Globus pallidus (tissue), 1 donor: ENCODE data around the gene RAB35.

Experiments used
- DNase-seq: peaks from one replicate; pipeline ENCODE4 v3.0.0-alpha.2; 2015; ENCODE audit warnings: low spot score

RAB35 gene

DNA sequence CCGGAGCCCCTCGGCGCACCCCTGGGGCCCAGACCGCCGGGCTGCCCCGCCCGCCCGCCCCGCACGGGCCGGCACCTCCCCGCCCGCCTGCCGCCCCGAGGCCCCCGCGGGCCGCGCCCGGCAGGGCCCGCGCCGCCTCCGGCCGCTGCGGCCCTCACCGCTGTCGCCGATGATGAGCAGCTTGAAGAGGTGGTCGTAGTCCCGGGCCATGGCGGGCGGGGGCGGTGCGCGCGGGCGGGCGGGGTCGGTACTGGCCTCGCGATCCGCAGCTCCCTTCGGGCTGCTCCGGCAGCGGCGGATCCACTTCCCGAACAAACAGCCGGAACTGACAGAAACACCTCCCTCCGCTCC, at the start of gene RAB35:
RAB35 (minus strand) TSS at position 313 of the 351 bp plus-strand sequence; CDS start at position 210, 103 bp downstream.
- no peak for DNase-seq

DNA sequence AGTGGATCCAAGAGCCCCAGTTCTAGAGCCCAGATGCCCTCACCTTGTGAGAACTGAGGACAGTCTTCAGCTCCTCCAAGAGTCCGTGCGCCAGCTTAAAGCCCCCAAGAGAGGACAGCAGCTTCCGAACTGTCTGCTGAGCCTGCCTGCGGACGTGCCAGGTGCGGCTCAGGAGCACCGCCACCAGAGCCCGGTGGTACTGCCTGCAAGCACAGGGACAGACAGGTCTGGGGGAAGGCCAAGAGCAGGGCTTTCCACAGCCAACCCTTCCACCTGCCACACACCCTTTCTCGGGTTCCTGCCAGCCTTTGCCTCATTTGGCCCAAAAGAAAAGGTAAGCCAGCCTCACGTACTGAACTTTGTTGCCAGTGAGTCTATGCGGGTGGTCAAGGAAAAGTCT, 47.7 kb upstream of the RAB35 start:
- DNase-seq: no peak

DNA sequence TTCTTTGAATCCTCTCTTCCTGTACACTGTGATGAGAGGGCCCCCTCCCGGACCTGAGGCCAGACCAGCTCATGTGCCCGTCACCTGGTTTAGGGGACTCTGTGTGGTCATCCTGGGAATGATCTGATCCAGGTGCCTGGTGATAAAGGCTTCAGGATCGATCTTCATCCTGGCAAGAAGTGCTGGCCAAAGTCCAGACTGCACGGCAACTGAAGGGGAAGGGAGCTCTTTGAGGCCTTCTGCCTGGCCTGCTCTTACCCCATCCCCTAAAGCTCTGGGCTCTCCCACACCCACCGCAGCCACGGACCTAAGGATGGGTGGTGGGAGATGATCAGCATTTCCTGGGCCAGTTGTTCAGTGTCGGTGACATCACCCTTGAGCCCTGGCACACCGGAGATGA, 46.2 kb upstream of the RAB35 start:
- DNase-seq: no peak

DNA sequence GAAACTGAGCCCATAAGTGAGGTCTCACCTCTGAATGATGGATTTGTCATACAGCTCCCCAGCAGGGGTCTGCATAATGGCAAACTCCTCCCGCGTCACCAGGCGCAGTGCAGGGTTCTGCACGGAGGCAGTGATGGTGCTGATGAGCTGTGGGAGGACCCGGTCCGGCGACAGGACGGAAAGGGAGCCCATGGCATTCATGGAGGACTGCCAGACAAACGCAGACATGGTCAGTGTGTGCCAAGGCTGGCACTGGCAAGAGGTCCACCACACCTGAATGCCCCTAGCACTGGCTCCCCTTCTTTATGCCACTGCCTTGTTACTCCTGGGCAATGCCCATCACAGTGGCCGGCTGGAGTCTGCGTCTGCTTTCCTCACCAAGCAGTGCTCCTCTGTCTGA, 45.3 kb upstream of the RAB35 start:
- no peak for DNase-seq

DNA sequence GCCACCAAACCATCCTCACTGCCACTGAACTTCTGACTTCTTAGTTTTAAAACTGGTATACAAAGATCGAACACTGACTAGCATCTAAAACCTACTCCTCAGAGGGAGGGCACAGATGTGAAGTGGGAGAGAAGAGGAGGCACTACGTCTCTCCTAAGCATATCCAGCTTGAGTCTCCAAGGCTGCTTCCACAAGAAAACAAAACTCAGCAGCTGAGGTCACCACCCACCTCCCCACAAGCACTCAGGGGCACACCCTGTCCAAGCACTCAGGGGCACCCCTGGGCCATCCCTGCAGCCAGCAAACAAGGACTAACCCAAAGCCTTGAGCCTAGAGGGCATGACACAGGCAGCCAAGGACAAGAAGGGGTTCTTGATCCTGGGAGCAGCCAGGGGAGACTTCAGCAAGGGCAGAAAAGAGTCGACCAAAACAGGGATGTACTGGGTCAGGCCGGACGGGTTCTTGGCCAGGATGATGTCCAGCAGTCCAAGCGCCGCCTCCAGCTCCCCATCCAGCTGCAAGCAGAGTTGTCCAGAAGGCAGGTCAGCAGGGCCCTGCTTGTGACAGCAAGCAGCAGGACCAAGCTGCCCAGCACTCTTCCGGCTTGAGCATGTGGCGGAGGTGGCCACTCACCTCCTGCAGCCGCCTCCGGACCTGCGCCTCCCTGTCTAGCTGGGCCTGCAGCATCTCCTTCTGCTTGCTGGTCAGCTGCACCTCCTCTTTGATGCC, 43.1 kb upstream of the RAB35 start:
- no peak for DNase-seq

DNA sequence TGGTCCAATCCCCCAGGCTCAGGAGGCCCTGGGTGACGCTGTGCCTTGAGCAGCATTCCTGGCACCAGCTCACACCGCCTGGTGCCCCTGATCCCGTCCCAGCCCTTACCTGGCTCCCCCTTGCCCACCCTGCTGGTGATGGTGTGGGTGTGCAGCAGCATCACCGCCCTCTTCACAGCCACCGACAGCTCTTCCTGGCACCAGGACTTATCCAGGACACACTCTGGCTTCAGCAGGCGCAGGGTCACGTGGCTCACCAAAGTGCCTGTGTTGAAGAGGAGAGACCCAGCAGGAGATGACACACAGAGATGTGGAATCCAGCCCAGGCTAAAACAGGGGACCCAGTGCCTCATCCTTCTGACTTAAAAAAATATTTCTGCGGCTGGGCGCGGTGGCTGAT, 41.8 kb upstream of the RAB35 start:
- no peak for DNase-seq

DNA sequence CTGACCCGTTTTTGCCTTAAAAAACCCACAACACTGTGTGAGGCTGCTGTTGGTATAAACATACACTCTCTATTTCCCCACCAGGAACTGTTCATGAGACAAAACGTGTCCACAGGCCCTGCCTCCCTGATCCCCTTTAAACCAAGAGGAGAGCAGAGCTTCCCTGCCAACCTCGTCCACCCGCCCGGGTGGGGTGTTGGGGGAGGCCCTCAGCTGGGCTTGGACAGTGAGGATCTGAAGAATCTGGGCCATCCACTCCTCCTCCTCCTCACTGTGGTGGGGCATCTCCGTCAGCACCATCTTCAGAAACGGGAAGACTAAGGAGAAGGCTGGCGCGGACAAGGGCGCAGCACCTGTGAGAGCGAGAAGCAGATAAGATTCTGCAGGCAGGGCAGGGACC, 41.1 kb upstream of the RAB35 start:
- DNase-seq: no peak

DNA sequence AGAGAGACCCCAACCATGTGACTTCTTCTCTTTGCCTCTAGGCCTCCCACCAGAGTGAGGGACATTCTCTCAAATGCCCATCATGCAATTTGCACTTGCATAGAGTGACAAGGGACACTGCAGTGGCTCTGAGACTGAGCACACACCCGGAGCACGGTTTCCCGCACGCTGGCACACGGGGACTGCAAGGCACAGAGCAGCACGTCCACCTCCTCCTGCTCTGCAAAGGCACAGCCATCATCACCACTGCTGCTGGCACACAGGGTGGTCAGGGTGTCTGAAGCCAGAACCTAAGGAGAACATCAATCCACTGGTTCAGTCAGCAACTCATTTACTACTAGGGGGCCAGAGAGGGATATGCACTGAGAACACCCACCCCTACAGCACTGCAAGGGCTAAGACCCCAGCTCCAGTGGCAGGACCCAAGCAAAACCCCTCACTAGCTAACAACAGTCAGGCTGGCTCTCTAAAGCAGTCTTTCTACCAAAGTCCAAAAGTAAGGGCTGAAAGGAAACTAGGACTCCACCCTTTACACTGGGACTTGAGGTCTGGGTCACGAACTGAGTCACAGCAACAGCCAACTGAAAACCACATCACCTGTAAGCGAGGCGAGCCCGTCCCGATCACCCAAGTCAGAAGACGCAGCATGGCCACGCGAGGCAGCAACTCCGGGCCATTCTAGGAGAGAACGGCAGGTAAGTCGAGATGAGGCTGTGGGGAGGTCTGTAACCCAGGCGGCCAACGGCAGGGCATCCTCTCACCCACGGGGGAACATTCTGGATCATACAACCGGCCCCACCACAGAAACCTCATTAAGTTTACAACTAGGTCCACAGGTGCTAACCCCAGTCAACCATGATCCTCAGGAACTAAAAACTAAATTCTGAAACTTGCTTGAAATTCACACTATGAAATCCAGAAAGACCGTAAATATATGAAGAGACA, 40.0 kb upstream of the RAB35 start:
- DNase-seq: no peak

DNA sequence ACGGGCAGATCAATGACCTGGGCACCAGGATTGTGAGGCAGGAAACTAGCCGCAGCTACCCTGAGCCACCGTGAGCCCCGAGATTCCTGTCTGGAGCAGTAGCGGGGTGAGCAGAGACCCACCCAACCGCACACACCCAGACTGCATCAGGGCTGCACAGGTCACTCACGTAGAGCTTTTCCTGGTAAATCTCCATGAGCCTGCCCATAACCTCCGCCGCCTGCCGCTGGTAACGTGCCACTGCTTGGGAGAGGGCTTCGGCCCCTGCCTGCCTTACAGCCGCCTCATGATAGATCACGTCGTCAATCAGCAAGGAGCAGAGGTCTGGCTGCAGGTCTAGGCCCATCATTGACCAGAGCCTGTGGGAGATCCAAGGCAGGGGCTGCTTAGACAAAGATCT, 38.5 kb upstream of the RAB35 start:
- no peak for DNase-seq

DNA sequence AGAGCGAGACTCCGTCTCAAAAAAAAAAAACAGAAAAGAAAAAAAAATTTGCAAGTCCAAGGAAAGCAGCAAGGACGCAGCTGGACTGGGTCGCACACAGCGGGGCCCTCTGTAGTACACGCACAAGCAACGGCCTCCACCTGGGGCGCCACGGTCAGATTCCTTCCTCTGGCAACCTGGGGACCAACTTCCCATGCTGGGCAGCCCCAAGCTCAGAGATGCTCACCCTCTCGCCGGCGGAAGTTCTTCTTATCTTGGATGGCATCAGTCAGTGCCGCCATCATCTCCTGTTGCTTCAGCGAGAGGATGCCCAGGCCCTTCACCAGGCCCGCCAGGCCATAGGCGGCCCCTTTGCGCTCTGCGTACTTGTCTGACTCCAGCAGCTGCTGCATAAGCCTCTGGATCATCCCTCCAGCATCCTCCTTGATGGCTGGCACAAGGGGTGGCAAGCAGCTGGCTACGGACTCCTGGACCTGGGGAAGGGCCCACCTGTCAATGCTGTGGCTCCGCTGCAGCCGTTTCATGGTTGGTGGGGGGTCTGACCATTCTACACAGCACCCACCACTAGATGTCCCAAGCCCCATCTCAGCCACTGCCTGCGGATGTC, 34.5 kb upstream of the RAB35 start:
- DNase-seq: no peak

DNA sequence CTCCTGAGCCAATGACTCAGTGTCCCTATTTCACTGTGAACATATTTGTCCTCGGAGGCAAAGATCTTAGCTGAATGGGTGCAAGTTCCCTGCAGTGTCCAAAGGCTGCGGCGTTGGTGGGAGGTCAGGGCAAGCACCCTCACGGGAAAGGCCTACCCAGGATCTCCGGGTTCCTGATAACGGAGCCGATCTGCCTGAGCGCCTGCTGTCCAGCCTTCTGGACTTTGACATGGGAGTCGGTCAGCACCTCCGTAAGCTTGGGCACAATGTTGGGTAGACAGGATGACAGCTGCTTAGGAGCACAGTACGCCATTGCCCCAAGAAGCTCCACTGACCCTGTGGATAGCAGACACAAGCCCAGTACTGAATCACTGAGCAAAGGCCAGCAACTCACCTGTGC, 31.5 kb upstream of the RAB35 start:
- no peak for DNase-seq

DNA sequence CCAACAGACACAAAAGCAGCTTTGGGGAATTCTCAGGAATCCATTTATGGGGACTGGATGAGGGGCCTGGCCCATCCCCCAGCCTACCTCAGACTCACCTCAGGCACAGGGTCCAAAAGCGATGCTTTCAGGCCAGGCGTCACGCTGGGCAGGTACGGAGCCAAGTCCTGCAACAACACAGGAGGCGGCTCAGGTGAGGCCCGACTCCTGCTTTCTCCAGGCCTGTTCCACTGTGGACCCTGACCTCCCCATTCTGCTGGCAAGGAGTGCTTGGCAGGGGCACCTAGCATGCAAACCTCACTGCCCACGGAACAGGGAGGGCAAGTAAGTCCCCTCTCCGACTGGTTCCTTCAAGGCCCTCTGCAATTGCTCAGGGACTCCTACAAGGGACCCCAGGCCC, 28.6 kb upstream of the RAB35 start:
- DNase-seq: no peak

DNA sequence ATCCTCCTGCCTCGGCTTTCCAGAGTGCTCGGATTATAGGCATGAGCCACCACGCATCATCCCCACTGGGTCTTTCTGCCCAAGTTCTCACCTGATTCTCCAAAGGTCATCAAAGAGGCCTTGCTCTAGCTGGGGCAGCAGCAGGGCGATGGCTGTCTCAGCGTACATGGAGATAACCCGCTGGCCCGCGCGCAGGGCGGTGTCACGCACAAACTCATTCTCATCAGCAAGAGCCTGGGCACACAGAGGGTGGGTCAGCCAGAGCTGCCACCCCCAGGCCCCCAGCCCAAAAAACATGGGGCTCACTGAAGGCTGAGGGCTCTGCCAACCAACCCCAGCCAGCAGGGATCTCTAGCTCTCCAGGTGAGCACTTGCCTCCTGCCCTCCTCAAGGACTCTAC, 27.7 kb upstream of the RAB35 start:
- DNase-seq: no peak

DNA sequence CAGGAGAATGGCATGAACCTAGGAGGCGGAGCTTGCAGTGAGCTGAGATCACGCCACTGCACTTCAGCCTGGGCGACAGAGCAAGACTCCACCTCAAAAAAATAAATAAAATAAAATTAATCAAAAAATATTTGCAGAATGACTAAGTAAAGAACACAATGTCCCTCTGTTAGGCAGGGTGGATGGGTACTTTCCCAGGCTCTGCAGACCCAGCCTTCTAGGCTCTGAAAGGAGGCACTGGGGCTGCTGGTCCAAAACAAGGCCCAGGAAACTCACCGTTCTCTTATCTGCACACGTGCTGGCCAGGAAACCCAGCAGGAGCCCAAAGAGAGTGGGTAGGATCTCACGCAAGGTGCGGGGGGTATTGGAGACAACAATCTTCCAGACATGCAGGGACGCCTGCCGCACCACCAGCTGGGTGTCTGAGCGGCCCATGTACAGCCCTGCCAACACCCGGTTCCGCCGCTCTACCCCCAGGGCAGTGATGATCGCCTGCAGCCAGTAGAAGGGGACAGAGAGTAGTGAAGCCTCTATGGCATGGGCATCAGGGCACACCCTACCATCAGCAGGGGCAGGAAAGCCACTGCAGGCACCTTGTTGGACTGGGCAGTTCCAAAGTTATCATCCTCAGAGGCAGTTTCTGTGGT, 25.8 kb upstream of the RAB35 start:
- DNase-seq: no peak

DNA sequence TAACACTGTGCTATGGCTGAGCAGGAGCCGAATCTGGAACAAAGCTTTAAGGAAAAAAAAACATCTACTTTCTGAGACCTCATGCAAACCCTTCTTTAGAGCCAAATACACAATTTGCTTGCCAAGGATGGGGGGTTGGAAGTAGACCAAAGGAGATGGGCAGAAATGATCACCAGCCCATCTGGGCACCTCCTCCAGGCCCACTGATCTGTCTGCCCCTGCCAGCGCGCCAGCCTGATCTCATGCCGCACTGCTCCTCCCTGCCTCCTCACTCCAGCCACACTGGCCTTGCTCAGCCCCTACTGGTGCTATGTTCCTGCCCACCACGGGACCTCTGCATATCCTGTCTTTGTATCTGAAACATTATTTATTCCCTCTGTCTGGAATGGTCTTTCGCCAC, 24.8 kb upstream of the RAB35 start:
- DNase-seq: no peak

DNA sequence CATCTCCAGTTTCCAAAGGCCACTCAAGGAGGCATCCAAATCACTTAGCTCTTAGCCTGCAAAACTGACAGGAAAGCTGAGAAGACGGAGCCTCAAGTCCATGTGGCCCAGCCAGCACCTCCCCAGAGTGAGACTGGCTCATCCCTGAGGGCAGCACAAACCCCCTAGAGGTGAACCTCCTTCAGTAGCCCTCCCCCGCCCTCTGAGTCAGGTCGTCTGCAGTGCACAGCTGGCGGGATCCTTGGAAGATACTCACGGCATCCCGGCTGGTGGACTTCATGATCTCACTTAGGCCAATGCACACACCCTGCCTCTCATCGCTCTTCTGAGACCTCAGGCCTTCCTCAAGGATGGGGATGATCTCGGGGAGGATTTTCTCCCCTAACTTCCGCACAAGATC, 24.1 kb upstream of the RAB35 start:
- no peak for DNase-seq

DNA sequence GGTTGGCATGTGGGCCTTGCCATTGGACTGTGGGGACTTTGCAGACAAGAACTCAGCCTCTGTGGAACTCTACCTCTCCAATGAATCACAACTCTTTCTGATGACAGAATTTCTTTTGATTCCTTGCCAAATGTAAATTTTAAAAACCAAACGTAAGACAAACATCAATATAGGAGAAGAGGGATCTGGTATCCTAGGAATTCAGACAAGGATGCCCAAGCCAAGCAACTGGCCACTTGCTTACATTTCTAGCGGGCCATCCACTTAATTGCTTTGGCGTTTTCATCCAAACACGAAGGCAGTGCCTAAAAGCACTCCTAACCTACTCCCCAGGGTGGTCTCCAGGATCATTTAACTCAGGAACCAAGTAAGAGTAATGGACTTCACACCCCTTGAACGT, 23.4 kb upstream of the RAB35 start:
- no peak for DNase-seq

DNA sequence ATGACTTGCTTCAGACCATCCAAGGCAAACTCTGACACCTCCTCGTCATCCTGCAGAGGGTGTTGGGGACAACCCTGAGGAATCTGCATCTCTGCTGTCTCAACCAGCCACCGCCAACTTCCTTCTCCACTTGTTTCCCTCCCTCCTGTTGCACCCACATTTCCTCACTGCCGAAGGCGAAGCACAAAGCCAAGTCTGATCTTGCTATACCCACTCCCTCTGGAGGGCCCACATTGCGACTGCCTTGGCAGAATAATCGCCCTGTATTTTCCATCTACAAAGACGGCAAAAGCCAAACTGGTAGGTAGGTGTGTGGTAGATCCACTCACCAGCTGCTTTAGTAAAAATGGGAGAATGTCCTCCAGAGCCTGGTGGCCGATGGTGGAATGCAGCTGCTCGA, 21.8 kb upstream of the RAB35 start:
- no peak for DNase-seq

DNA sequence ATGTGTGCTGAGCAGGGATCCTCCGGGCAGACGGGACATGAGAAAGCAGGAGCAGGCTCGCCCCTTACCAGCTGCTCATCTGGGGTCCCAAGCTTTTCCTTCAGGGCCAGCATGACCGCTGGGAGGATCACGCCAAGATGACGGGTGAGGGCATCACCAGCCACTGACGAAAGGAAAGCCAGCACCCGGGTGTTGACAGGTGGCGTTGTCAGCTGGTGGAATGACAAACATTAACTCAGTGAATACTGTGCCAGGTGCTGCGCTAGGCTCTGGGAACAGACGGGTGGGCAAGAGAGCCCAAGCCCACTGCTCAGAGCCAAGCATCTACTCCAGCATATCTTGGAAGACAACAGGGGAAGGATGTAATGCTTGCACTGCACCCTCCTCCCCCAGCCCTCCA, 21.3 kb upstream of the RAB35 start:
- DNase-seq: no peak

DNA sequence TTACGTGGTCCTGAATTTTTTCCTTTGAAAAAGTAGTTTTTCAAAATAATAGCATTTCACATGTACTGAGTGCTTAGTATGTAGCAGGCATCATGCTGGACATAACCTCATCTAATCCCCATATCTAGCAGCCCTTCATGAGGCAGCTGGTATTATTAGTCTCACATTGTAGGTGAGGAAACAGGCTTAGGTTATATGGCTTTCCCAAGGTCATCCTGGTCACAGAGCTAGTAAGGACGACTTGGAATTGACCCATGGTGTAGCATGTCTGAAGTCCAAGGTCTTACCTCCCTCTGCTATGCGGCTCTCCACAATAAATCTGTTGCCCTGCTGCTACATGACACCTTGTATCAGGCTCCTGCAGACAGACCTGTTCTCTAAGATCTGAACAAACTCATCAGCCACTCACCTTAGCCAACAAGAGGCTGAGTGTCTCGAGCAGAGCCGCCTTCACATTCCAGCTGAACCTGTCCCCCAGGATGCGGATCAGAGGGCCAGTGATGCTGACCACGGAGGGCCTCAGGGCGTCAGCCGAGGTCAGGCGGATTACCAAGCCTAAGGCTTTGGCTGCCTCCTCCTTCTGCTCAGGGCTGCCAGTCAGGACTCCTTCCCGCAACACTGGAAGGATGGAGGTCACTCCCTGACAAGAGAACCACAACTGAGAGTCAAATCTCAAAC, 19.7 kb upstream of the RAB35 start:
- no peak for DNase-seq

DNA sequence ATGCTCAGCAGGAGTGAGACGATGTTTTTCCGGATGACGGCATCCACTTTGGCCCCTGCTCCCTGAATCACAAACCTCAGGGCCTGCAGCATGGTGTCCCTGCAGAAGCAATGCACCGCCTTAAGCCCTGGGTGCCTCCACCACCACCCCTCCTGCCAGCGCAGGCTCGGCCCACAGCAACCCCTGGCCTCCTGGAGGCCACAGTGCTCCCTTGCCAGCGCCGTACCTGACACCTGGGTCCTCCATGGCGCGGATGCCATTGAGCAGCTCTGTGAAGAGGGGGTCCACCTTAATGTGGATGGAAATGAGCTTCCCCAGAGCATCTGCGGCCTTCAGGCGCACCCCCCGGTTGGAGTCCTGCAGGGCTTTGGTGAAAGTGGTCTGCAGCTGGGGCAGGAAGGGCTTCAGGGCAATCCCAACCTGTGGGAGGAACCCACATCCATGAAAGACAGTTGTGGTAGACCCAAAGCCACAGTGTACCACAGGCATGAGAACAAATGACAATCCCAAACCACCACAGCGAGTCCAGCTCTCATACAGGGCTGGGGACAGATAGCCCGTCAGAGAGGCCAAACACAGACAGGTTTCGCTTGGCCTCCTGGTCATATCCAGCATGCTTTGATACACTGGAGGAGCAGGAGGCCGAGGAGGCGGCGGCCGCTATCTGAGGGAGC, 17.9 kb upstream of the RAB35 start:
- no peak for DNase-seq
